GM12801 (cell line): Measurements from ENCODE around the gene GNB5.

Experiments
- TF ChIP-seq, protein P1 (sequence below): IDR thresholded peaks from one replicate; pipeline ENCODE4 v1.5.1; 2011; ENCODE audit warnings: control low read depth; ENCODE audit not compliant: insufficient read length; ENCODE audit errors: extremely low read depth

The GNB5 gene

DNA sequence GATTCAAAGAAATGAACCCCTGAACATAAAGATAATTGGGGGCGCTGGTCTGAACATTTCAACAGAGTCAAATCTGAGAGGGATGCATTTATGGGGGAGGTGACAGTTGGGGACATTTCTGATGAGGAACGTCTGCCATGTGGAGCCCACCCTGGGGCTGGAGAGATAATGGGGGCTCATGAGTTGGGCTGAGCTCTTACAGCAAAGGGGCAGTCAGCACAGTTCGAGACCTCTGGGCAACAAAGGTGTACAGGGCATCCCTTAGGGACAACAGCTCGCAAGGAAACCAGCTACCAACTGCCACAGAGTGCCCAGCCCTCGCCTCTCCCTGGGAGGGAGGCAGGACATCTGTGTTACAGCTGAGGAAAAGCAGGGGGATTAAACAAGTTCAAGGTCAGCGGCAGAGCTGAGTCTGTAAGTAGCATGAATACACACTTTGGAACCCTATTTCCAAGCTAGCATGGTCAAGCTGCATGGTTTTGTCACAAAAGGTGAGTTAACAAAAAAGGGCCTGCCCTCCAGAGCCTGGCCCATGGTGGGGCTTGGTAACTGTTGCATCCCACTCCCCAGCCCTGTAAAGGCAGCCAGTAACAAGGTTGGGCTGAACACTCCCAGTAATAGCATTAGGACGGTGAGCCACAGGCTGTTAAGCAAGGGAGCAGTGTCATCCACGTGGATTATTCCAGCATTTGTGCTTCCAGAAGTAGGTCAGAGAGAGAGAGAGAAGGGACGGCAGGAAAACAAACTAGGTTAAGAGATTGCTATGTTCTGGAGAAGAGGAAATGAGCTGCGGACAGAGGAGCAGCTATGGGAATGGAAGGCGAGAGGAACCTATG, 4.3 kb downstream of the GNB5 start:
- TF ChIP-seq, protein P1, sequence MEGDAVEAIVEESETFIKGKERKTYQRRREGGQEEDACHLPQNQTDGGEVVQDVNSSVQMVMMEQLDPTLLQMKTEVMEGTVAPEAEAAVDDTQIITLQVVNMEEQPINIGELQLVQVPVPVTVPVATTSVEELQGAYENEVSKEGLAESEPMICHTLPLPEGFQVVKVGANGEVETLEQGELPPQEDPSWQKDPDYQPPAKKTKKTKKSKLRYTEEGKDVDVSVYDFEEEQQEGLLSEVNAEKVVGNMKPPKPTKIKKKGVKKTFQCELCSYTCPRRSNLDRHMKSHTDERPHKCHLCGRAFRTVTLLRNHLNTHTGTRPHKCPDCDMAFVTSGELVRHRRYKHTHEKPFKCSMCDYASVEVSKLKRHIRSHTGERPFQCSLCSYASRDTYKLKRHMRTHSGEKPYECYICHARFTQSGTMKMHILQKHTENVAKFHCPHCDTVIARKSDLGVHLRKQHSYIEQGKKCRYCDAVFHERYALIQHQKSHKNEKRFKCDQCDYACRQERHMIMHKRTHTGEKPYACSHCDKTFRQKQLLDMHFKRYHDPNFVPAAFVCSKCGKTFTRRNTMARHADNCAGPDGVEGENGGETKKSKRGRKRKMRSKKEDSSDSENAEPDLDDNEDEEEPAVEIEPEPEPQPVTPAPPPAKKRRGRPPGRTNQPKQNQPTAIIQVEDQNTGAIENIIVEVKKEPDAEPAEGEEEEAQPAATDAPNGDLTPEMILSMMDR, result no peak

DNA sequence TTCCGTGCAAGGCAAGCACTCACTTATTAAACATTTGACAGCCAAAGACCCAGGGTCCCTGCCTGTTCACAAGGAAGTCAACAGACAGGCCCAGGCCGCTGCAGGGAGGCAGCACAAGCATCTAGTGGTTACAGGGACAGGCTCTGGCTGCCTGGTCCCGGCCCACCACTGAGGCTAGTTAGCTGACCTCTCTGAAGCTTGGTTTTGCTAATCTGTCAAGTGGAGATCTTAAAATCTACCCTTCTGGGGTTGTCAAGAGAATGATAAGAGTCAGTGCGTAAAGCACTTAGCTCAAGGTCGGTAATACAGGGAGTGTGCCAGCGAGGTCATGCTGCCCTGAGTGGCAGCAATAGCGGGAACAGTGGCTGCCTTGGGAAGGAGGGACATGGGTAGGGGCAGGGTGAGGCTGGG, 6.0 kb downstream of the GNB5 start:
- TF ChIP-seq, protein P1, result no peak

DNA sequence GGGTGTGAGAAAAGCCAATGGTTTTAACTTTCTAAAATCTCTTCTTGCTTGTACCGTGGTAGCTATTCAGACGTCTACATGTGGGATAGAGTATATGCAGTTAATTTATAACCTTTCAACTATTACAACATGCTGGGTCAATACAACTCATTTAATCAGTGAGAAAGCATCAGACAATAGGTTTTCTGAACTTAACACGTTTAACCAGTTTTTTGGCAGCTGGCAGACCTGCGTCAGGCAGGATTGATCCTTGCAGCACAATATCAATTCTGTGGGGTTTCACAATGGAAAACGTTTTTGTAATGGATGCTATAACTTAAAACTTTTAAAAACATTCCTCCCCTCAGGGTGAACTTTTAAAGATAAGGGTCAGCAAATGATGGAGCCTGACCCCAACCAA, 6.5 kb downstream of the GNB5 start:
- TF ChIP-seq, protein P1, result no peak

DNA sequence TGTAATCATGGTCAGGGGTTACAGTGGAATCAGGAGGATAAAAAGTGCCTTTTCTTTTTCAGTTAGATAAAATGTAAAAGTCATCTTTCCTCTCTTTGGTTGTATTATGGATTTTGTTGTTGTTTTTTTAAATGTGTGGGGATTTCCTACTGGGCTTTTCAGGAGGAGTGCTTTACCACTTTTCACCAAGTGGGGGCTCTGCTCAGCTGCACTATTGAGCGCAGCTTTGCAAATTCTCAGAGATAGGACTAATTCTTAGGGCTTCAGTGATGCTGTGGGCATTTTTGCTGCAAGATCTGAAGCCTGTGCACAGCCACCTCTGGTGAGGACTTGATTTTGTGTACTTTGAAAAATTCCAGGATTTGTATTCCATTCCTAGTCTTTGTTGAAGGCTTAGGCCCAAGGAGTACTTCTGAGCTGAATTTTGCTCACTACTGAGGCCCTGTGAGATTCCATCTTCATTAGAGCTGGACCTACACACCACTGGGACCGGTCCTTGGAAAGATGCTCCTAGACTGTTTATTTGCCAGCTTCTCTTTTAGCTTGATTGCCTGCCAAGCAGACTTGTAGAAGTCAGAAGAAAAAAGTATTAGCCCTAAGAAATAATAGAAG, 7.5 kb downstream of the GNB5 start:
- TF ChIP-seq, protein P1, result no peak

DNA sequence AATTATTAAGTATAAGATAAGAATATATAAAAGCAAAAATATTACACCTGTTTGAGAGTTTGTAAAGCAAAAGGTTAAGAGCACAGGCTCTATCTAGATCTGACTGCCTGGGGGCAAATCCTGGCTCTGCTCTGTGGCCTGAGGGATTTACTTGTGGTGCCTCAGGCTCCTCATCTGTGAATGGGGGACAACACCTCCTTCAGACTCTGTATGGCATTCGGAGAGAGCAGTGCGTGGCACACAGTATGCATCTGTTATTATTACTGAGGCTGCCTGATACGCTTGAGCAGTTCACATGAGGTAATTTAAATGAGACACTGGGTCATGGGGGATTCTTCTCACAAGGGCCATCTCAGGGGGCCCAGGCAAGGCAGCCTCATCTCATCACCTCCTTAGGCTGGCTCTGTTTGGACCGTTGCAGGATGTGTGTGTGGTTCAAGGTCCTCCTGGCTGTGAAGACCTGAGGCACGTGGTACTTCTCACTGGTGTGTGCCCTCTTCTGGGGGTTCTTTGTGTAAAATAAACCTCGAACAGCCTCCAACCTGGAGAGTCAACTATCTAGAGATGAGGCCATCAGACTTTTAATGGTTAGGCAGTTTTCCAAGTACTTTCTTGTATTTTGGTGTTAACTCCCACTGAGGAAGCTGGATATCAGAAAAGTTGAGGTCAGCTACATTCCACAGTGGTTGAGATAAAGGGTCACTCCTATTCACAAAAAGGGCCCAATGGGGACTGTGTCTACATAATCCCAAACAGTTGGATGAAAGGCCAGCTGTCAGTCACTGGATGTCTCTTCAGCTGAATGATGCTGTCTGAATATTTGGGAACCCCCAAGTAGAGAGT, 9.0 kb downstream of the GNB5 start:
- TF ChIP-seq, protein P1, result no peak

DNA sequence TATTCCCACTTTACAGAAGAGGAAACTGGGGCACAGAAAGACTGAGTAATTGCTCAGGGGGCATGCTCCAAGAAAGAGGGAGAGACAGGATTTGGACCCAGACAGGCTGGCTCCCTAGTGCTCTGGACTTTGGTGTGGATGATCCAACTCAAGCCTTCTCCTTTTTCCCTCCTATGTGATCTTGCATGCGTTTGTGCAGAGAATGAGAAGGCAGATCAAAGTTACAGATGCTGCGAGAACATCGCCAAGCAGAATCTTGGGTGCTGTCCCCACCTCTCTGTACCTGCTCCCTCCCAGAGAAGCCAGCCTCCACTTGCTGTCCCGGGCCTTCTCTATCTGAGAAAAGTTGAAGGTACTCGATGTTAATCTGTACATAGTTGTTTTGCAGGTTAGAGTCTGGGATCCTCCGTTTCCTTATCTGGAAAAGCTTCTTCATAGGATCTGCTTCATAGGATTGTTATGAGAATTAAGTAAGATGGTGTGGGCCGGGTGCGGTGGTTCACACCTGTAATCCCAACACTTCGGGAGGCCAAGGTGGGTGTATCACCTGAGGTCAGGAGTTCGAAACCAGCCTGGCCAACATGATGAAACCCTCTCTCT, 10.2 kb downstream of the GNB5 start:
- TF ChIP-seq, protein P1, result no peak
